ENCODE measurements around the gene FKBP11.
"Not testable (repeated sequence)": the region's sequence is repeated elsewhere in the genome, so short reads cannot be mapped to it uniquely, and the experiment has no call there.

FKBP11 gene

GRCh38 chr12:48923117-48923516 lies 2.2 kb downstream of the FKBP11 start:
- H3K79me2 ChIP-seq, result no peaks in the 10 kb centered on the region
- H3K9ac ChIP-seq, result no peak overlapping the region
- no peaks in the 10 kb centered on the region for H3K9me3 ChIP-seq (ENCODE audit: control insufficient read depth, low read length)
- TF ChIP-seq CTCF (IDR thresholded peaks at IDR 0.05), result no peak
- H2AFZ ChIP-seq, result no peak overlapping the region
- H3K27me3 ChIP-seq (ENCODE audit: control insufficient read depth, insufficient read depth, low read length), result no peaks in the 10 kb centered on the region
- H3K36me3 ChIP-seq (ENCODE audit: control insufficient read depth, insufficient read depth, low read length), result no peaks in the 10 kb centered on the region
- no peak overlapping the region for H3K27ac ChIP-seq
- no peaks in the 10 kb centered on the region for H3K4me1 ChIP-seq
- no peak overlapping the region for H3K4me2 ChIP-seq (ENCODE audit: low read length)
- no peak overlapping the region for H3K4me3 ChIP-seq (ENCODE audit: low read depth, low read length)

GRCh38 chr12:48917857-48918537 lies 7.3 kb downstream of the FKBP11 start:
- H3K36me3 ChIP-seq (ENCODE audit: control insufficient read depth, insufficient read depth, low read length), result no peaks in the 10 kb centered on the region
- H3K4me3 ChIP-seq (ENCODE audit: low read depth, low read length), result no peak overlapping the region
- no peaks in the 10 kb centered on the region for H3K79me2 ChIP-seq
- H3K9ac ChIP-seq, result no peak overlapping the region
- no peak overlapping the region for H3K4me2 ChIP-seq (ENCODE audit: low read length)
- H3K27ac ChIP-seq, result no peak overlapping the region
- H3K27me3 ChIP-seq (ENCODE audit: control insufficient read depth, insufficient read depth, low read length), result no peaks in the 10 kb centered on the region
- TF ChIP-seq CTCF (IDR thresholded peaks at IDR 0.05), result no peak
- no peak overlapping the region for H2AFZ ChIP-seq
- H3K4me1 ChIP-seq, result no peaks in the 10 kb centered on the region
- no peaks in the 10 kb centered on the region for H3K9me3 ChIP-seq (ENCODE audit: control insufficient read depth, low read length)

- Histone ChIP-seq H2AFZ (no peak overlapping the region), H3K27me3 (ENCODE audit: control insufficient read depth, insufficient read depth, low read length) (no peaks in the 10 kb centered on the region)
These were observed 15.1 kb downstream of the FKBP11 start for GRCh38 chr12:48910196-48910595.

GRCh38 chr12:48909698-48910097 lies 15.6 kb downstream of the FKBP11 start:
- H3K27me3 ChIP-seq (ENCODE audit: control insufficient read depth, insufficient read depth, low read length); H3K27ac ChIP-seq; H3K79me2 ChIP-seq; H3K9ac ChIP-seq; H2AFZ ChIP-seq; H3K4me3 ChIP-seq (ENCODE audit: low read depth, low read length); H3K36me3 ChIP-seq (ENCODE audit: control insufficient read depth, insufficient read depth, low read length); H3K4me2 ChIP-seq (ENCODE audit: low read length); H3K9me3 ChIP-seq (ENCODE audit: control insufficient read depth, low read length); H3K4me1 ChIP-seq: not testable (repeated sequence)

More at GRCh38 chr12:48910196-48910595, 15.1 kb downstream of the FKBP11 start:
- no peaks in the 10 kb centered on the region for H3K79me2 ChIP-seq
- H3K4me2 ChIP-seq (ENCODE audit: low read length), result no peak overlapping the region
- H3K9ac ChIP-seq, result no peak overlapping the region
- no peak overlapping the region for H3K4me3 ChIP-seq (ENCODE audit: low read depth, low read length)
- no peak for TF ChIP-seq CTCF (IDR thresholded peaks at IDR 0.05)
- no peaks in the 10 kb centered on the region for H3K9me3 ChIP-seq (ENCODE audit: control insufficient read depth, low read length)
- no peaks in the 10 kb centered on the region for H3K4me1 ChIP-seq
- no peaks in the 10 kb centered on the region for H3K36me3 ChIP-seq (ENCODE audit: control insufficient read depth, insufficient read depth, low read length)
- no peak overlapping the region for H3K27ac ChIP-seq

- no peaks in the 10 kb centered on the region for H3K27me3 ChIP-seq (ENCODE audit: control insufficient read depth, insufficient read depth, low read length)
- TF ChIP-seq CTCF (IDR thresholded peaks at IDR 0.05), result no peak
- H3K27ac ChIP-seq, result no peak overlapping the region
- no peak overlapping the region for H3K9ac ChIP-seq
- H3K9me3 ChIP-seq (ENCODE audit: control insufficient read depth, low read length), result no peaks in the 10 kb centered on the region
- no peak overlapping the region for H3K4me2 ChIP-seq (ENCODE audit: low read length)
- no peaks in the 10 kb centered on the region for H3K4me1 ChIP-seq
- H3K4me3 ChIP-seq (ENCODE audit: low read depth, low read length), result no peak overlapping the region
- no peaks in the 10 kb centered on the region for H3K36me3 ChIP-seq (ENCODE audit: control insufficient read depth, insufficient read depth, low read length)
- H2AFZ ChIP-seq, result no peak overlapping the region
- H3K79me2 ChIP-seq, result no peaks in the 10 kb centered on the region
These were observed 18.0 kb downstream of the FKBP11 start for GRCh38 chr12:48907245-48907644.

Measured in parathyroid adenoma (tissue), 2 donors.